Stimulated activated CD8-positive, alpha-beta memory T cell treated with anti-CD3 and anti-CD28 coated beads, Interleukin-7, amount 100 ng/mL, for 1 hour (primary cell): Measurements from ENCODE around the gene CHDH.

ENCODE experiments used
- DNase-seq, 2 donors: peaks; one replicate each; pipeline ENCODE4 v3.0.0-alpha.2; 2020; ENCODE audit warnings: low read depth in 2 of 2

Gene CHDH

DNA sequence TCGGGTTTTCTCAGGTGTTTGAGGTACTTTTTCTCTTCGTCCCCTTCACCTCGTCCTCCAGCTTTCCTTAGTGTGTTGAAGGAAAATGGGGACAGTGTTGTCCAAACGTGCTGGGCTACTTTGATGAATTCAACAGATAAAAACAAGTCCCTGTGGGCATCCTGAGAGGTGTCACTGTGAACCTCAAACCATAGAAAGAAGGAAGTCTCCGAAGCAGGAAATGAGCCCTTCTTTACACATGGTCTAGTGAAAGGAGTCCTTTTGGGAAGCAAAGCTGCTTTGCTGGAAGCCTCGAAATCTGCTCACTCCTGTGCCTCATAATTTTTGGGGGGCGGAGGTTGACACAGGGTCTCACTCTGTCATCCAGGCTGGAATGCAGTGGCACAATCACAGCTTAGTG, 10.7 kb upstream of the CHDH start:
- no peak for DNase-seq

- no peak for DNase-seq
Observed at GRCh38 chr3:53850895-53851294, 4.7 kb upstream of the CHDH start.

DNA sequence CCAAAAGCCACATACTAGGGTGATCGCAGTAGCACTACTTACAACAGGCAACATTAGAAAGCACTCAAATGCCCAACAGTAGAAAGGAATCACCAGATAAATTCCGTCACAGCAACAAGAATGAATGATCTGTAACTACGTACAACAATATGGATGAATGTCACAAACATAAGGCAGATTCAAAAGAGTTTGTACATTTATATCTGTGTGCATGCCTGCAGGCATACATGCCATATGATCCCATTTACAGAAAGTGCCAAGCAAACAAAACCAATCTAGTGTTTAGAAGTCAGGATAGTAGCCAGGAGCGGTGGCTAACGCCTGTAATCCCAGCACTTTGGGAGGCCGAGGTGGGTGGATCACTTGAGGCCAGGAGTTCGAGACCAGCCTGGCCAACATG, 3.7 kb upstream of the CHDH start:
- DNase-seq = no peak

DNA sequence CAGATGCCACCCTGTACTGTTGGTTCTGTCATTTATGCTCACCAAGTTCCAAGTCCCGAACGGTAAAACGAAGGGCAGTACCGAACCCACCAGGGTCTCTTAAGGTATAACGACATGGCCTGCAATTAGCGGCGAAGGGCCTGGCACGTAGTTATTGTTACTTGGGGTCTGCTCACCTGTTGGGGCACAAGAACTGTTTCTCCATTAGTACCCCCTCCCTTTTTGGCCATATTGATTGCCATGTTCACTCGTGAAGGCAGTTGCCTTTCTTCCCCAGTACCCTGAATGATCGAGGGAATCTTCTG, 584 bp upstream of the CHDH start:
- no peak for DNase-seq

- DNase-seq = no peak
Observed at GRCh38 chr3:53845881-53846133, 412 bp downstream of the CHDH start.

GRCh38 chr3:53845103-53845880, 927 bp downstream of the CHDH start:
- DNase-seq = no peak

DNA sequence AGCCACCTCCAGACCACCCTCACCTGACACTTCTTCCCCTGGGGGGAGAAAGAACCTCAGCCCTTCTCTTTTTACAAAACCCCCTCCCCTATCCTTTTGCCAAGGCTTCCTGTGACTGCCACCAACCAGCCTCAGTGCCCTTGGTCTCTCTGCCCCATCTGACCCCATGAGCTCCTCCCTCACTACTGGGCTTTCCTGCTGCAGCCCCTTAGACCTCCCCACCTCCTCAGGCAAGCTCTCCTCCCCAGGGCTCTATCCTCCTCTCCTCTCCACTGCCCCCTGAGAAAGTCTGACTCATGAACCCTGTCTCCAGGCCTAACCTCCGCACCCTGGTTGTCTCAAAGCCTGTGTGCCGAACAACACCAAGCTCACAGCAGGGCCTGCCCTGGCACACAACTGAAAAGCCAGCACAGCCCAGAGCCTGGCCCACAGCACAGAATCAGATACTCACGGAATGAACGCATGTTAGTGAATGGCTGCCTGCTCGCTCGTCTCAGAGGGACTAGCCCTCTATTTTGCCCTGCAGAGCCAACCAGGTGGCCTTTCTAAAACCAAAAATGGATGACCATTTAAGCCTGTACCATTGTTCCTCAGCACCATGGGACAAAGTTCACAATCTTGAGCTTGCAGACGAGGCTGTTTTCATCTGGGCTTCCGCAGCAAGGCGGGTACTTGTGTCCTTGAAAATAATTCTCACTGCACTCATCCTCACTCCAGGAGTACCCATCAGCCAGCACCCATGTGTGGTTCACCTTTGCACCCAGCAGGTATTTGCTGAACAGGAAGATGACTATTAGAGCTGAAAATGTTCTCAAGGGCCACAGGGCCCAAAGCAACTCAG, 1.7 kb downstream of the CHDH start:
- no peak for DNase-seq

- DNase-seq = no peak
Observed at GRCh38 chr3:53843195-53844177, 2.7 kb downstream of the CHDH start.

DNA sequence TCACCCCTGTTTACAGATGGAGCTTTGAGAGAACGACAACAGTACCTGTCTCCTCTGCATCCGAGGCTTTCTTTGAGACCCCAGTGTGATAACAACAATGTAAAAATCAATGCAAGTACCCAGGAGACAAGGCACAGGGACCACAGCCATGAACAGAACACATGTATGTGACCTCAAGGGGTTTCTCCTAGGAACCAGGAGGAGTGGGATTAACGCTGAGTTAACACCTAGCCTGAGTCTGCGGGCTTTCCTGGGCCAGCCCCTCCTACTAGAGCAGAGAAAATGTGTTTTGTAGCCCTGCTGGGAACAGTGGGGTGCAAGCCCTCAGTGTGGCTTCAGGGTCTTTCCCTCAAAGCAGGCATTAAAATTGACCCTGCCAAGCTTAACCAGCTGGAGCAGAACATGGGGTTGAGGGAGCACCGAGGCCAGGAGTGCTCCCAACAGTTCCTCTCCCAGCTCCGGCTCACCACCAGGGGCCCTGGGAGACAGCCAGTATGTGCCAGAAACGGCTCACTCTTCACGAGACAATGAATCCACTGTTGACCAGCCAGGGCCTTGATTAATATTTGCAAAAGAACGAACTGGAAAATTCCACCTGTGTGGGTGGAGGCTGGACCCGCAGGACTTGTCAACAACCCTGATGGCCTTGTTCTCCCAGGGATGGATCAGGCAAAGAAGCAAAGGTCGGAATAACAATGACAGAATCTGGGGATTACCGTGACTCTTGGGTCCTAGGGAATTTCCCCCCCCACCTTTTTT, 3.6 kb downstream of the CHDH start:
- DNase-seq = no peak

DNA sequence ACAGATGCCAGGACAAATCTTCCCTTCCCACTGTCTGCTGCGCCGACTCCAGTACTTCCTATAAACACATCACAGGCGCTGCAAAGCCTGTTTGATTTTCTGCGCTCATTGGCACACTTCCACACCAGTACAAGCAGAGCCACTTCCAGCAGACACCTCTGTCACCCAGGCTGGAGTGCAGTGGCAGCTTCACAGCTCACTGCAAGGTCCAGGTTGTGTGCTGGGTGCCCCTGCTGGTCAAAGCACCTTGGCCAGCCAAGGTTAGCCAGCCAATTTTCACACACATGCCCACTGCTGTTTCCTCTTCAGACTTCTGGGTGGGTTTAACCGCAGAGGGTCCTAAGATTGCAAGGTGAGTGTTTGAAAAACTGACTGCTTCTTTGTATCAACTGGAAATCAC, 4.9 kb downstream of the CHDH start:
- DNase-seq = no peak

- DNase-seq = no peak
Observed at GRCh38 chr3:53837331-53837730, 8.9 kb downstream of the CHDH start.

DNA sequence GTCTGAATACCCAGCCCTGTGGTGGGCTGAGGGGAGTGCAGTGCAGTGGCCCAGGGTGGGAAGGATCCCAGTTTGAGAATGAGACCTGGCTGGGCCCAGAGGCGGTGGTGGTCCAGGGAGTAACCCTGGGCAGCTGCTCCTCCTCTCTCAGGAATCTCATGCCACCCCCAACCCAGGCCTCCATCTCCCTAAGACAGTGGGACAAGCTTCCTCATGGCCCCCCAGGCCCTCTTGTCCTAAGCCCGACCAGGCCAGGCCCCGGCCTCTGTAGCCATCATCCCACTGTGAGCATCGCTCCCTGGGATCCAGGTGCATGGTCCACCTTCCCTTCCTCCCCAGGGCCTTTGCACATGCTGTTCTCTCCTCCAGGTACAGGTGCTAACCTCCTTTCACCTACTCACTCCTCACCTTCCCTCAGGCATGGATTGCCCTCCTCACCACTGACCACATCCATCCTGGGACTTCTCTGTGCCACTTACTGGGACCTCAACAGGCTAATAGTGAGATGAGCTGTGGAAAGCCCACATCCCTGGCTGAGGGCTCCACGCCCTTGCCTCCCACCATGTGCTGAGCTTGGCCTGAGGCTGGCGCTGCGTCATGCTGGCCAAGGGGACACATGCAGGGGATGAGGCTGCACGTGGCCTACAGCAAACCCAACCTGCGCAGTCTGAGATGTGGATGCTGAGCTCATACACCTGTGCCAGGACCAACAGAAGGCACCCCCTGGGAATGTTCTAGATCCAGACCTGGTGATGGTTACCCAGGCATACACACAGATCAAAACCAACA, 9.9 kb downstream of the CHDH start:
- DNase-seq = no peak

DNA sequence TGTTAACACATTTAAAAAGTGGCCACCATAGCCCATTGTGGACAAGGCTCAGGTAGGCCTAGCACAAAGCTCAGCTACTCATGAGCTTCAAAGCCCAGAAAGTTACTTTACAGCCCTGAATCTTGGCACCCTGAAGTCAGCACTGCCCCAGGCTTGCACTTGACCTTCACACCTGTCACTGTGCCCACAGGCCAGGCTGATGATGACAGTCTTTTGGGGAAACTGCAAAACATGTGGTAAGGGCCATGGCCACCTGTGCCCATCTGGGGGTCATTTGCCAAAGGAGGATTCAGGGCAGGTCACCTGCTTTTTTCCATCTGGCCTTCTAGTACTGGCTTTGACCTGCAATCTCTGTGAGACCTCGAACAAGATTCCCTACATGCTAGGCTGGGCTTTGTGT, 11.0 kb downstream of the CHDH start:
- no peak for DNase-seq

- no peak for DNase-seq
Observed at GRCh38 chr3:53834429-53835095, 11.7 kb downstream of the CHDH start.

DNA sequence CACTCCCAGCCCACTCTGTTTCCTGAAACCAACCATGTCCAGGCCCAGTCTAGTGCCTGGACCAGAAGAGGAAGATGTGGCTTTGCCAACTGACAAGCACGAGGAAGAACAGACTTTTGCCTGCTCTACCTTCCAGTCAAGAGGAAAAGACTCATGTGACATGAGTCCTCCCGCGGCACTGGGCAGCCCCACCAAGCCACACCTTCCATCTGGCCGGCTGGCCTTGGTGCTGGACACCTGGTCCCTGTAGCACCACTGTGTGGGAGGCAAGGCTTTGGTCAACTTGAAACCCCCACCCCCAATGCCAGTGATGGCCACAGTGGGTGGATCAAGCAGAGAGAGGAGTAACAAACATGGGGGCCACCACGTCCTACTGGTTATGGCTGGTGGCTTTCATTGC, 12.5 kb downstream of the CHDH start:
- no peak for DNase-seq

GRCh38 chr3:53833053-53833645, 13.1 kb downstream of the CHDH start:
- no peak for DNase-seq

DNA sequence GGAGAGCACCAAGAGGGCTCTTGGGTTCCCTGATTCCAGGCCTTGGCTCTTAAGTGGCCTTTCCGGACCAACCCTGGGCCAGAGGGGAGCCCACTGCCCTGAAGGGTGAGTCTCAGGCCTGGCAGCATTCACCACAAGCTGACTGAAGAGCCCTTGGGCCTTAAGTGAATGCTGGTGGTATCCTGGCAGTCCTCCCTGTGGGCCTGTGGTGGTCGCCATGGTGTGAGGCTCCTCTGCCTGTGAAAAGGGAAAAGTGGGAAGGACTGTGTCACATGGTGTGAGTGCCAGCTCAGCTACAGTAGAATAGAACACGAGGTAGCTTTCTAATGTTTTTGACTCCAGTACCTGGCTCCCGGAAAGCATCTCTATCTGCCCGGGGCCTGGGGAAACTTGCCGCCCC, 15.3 kb downstream of the CHDH start:
- no peak for DNase-seq

GRCh38 chr3:53829605-53830004, 16.6 kb downstream of the CHDH start:
- DNase-seq = no peak

- no peak for DNase-seq
Observed at GRCh38 chr3:53828581-53828980, 17.6 kb downstream of the CHDH start.

DNA sequence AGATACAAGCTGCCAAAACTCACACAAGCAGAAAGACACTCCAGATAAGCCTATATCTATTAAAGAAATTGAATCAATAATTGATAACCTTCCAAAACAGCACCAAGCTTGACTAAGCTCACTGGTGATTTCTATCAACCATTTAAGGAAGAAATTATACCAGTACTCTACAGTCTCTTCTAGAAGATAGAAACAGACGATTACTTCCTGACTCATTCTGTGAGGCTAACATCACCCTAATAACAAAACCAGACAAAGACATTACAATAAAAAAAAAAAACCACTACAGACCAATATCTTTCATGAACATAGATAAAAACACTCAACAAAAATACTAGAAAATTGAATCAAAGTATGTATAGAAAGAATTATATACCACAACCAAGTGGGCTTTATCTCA, 20.2 kb downstream of the CHDH start:
- DNase-seq = no peak
